ENCODE results near the gene NKIRAS1. TPM values are rescaled to one million over a fixed set of nuclear protein-coding genes. Genes with fewer than 3 reads are reported as not detected.
A peak's percentile ranks its signal among the peaks of the same experiment; 100 is the strongest.

NKIRAS1 gene
- total RNA-seq, 1 donor from 2014 or later: 8.5 TPM

- H3K4me3 Mint-ChIP-seq (ENCODE audit: low read depth): no peak overlapping the region
- H3K4me1 Mint-ChIP-seq (ENCODE audit: low read depth): peaks cover 22% of the 10 kb centered on the region
- no peak for DNase-seq (ENCODE audit: low spot score, unreplicated experiment)
- TF ChIP-seq CTCF (IDR thresholded peaks at IDR 0.05; ENCODE audit: unreplicated experiment): no peak
- no peaks in the 10 kb centered on the region for H3K27me3 Mint-ChIP-seq
- H3K36me3 Mint-ChIP-seq (ENCODE audit: insufficient read depth): peaks cover 4% of the 10 kb centered on the region
- no peaks in the 10 kb centered on the region for H3K9me3 Mint-ChIP-seq (ENCODE audit: low read depth)
- H3K27ac Mint-ChIP-seq: no peak overlapping the region
These were observed 46.7 kb downstream of the NKIRAS1 start for GRCh38 chr3:23869977-23870662.

GRCh38 chr3:23867838-23868237, 49.0 kb downstream of the NKIRAS1 start:
- DNase-seq (ENCODE audit: low spot score, unreplicated experiment): no peak
- Mint-ChIP-seq H3K4me1 (ENCODE audit: low read depth) (peaks cover 35% of the 10 kb centered on the region), H3K27me3 (no peaks in the 10 kb centered on the region), H3K27ac (no peak overlapping the region), H3K4me3 (ENCODE audit: low read depth) (no peak overlapping the region), H3K36me3 (ENCODE audit: insufficient read depth) (peaks cover 6% of the 10 kb centered on the region), H3K9me3 (ENCODE audit: low read depth) (no peaks in the 10 kb centered on the region)
- TF ChIP-seq CTCF (IDR thresholded peaks at IDR 0.05; ENCODE audit: unreplicated experiment): no peak

- Mint-ChIP-seq H3K36me3 (ENCODE audit: insufficient read depth) (peaks cover 6% of the 10 kb centered on the region), H3K4me3 (ENCODE audit: low read depth) (no peak overlapping the region), H3K27me3 (no peaks in the 10 kb centered on the region), H3K9me3 (ENCODE audit: low read depth) (no peaks in the 10 kb centered on the region), H3K4me1 (ENCODE audit: low read depth) (peaks cover 35% of the 10 kb centered on the region), H3K27ac (no peak overlapping the region)
- TF ChIP-seq CTCF (IDR thresholded peaks at IDR 0.05; ENCODE audit: unreplicated experiment): peak; percentile 11
- DNase-seq (ENCODE audit: low spot score, unreplicated experiment): no peak
These were observed 49.4 kb downstream of the NKIRAS1 start for GRCh38 chr3:23867400-23867799.

- Mint-ChIP-seq H3K9me3 (ENCODE audit: low read depth) (no peaks in the 10 kb centered on the region), H3K27ac (peak overlapping the region; percentile 90), H3K27me3 (no peaks in the 10 kb centered on the region), H3K4me1 (ENCODE audit: low read depth) (peaks cover 35% of the 10 kb centered on the region), H3K4me3 (ENCODE audit: low read depth) (peak overlapping the region; percentile 15), H3K36me3 (ENCODE audit: insufficient read depth) (peaks cover 6% of the 10 kb centered on the region)
- DNase-seq (ENCODE audit: low spot score, unreplicated experiment): no peak
- no peak for TF ChIP-seq CTCF (IDR thresholded peaks at IDR 0.05; ENCODE audit: unreplicated experiment)
These were observed 51.0 kb downstream of the NKIRAS1 start for GRCh38 chr3:23865595-23866396.

GRCh38 chr3:23864931-23865330, 51.9 kb downstream of the NKIRAS1 start:
- peak overlapping the region; percentile 90 for H3K27ac Mint-ChIP-seq
- H3K4me3 Mint-ChIP-seq (ENCODE audit: low read depth): no peak overlapping the region
- peaks cover 33% of the 10 kb centered on the region for H3K4me1 Mint-ChIP-seq (ENCODE audit: low read depth)
- no peaks in the 10 kb centered on the region for H3K27me3 Mint-ChIP-seq
- DNase-seq (ENCODE audit: low spot score, unreplicated experiment): no peak
- H3K9me3 Mint-ChIP-seq (ENCODE audit: low read depth): no peaks in the 10 kb centered on the region
- H3K36me3 Mint-ChIP-seq (ENCODE audit: insufficient read depth): peaks cover 5% of the 10 kb centered on the region
- no peak for TF ChIP-seq CTCF (IDR thresholded peaks at IDR 0.05; ENCODE audit: unreplicated experiment)
